Measurements from ENCODE around the gene ASCL1. TPM values are rescaled to one million over a fixed set of nuclear protein-coding genes. Genes with fewer than 3 reads are reported as not detected.

Gene ASCL1
- total RNA-seq, 1 experiment from 2014 or later: 0.07 TPM

- CTCF ChIA-PET: interaction anchor here (0.6 to 1.2 kb wide), 7 partner anchors 16 to 555 kb away, joined by 3 to 4 read pairs (median 3); no protein-coding TSS in a partner anchor
- Mint-ChIP-seq H3K27ac (no peak overlapping the region), H3K4me3 (no peak overlapping the region), H3K9me3 (peaks cover 29% of the 10 kb centered on the region), H3K4me1 (no peaks in the 10 kb centered on the region), H3K27me3 (ENCODE audit: low read depth) (no peaks in the 10 kb centered on the region), H3K36me3 (peaks cover 13% of the 10 kb centered on the region)
- DNase-seq (ENCODE audit: low spot score) (no peak), ATAC-seq (no peak)
- TF ChIP-seq ZSCAN18 (CRISPR knock-in tag; IDR thresholded peaks at IDR 0.05) (no peak), SP1 (CRISPR knock-in tag; conservative IDR thresholded peaks at IDR 0.05) (no peak), NFE2L1 (CRISPR knock-in tag; IDR thresholded peaks at IDR 0.05) (no peak)
- POLR2A ChIA-PET: no interaction called here
These were observed 35.2 kb downstream of the ASCL1 start for GRCh38 chr12:102992720-102993119.

DNA sequence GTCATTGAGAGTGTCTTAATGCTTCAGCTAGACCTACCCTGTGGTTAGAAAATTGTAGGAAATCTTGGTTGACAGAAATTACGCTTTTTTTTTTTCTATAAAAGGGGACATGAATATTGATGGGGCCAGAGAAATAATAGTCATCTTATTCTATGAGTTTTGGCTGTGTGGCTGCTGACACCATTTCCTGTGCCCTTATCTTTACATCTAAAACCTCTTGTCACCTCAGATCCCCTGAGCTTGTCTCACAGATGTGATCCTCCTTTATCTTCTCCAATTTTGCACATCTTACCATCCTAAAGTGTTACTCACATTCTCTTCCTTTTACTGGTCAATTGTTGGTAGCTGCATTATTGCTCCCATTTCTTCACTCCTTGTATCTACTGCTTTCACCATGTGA, 36.1 kb downstream of the ASCL1 start:
- ChIA-PET POLR2A (no interaction called here), CTCF (no interaction called here)
- Mint-ChIP-seq H3K9me3 (peaks cover 33% of the 10 kb centered on the region), H3K4me3 (no peak overlapping the region), H3K27ac (no peak overlapping the region), H3K4me1 (no peaks in the 10 kb centered on the region), H3K36me3 (peaks cover 21% of the 10 kb centered on the region), H3K27me3 (ENCODE audit: low read depth) (no peaks in the 10 kb centered on the region; the same call in 1 of the 2 replicates)
- ATAC-seq (no peak), DNase-seq (ENCODE audit: low spot score) (no peak)
- TF ChIP-seq, protein P1, sequence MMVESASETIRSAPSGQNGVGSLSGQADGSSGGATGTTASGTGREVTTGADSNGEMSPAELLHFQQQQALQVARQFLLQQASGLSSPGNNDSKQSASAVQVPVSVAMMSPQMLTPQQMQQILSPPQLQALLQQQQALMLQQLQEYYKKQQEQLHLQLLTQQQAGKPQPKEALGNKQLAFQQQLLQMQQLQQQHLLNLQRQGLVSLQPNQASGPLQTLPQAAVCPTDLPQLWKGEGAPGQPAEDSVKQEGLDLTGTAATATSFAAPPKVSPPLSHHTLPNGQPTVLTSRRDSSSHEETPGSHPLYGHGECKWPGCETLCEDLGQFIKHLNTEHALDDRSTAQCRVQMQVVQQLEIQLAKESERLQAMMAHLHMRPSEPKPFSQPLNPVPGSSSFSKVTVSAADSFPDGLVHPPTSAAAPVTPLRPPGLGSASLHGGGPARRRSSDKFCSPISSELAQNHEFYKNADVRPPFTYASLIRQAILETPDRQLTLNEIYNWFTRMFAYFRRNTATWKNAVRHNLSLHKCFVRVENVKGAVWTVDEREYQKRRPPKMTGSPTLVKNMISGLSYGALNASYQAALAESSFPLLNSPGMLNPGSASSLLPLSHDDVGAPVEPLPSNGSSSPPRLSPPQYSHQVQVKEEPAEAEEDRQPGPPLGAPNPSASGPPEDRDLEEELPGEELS (CRISPR knock-in tag; IDR thresholded peaks at IDR 0.05): no peak
- TF ChIP-seq USF1 (CRISPR knock-in tag; IDR thresholded peaks at IDR 0.05) (no peak), SMAD3 (CRISPR knock-in tag; IDR thresholded peaks at IDR 0.05; ENCODE audit: borderline replicate concordance) (no peak), EMX1 (CRISPR knock-in tag; IDR thresholded peaks at IDR 0.05) (no peak), CBFB (CRISPR knock-in tag; IDR thresholded peaks at IDR 0.05; ENCODE audit: low read depth) (no peak), GRHL2 (CRISPR knock-in tag; IDR thresholded peaks at IDR 0.05; ENCODE audit: insufficient replicate concordance, severe bottlenecking) (no peak), ESRRA (CRISPR knock-in tag; IDR thresholded peaks at IDR 0.05; ENCODE audit: borderline replicate concordance) (no peak), ERG (CRISPR knock-in tag; IDR thresholded peaks at IDR 0.05) (no peak), NFATC4 (CRISPR knock-in tag; IDR thresholded peaks at IDR 0.05) (no peak)
- TF ChIP-seq, protein P2, sequence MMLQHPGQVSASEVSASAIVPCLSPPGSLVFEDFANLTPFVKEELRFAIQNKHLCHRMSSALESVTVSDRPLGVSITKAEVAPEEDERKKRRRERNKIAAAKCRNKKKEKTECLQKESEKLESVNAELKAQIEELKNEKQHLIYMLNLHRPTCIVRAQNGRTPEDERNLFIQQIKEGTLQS (CRISPR knock-in tag; conservative IDR thresholded peaks at IDR 0.05): no peak
- TF ChIP-seq, protein P3, sequence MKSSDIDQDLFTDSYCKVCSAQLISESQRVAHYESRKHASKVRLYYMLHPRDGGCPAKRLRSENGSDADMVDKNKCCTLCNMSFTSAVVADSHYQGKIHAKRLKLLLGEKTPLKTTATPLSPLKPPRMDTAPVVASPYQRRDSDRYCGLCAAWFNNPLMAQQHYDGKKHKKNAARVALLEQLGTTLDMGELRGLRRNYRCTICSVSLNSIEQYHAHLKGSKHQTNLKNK (CRISPR knock-in tag; IDR thresholded peaks at IDR 0.05): no peak

- DNase-seq (ENCODE audit: low spot score) (no peak), ATAC-seq (no peak)
- Mint-ChIP-seq H3K4me1 (no peaks in the 10 kb centered on the region), H3K36me3 (peaks cover 34% of the 10 kb centered on the region), H3K27ac (no peak overlapping the region), H3K9me3 (peaks cover 38% of the 10 kb centered on the region), H3K4me3 (no peak overlapping the region), H3K27me3 (ENCODE audit: low read depth) (no peaks in the 10 kb centered on the region; the same call in 1 of the 2 replicates)
- TF ChIP-seq FOXJ3 (CRISPR knock-in tag; IDR thresholded peaks at IDR 0.05; ENCODE audit: borderline replicate concordance) (no peak), SMAD4 (CRISPR knock-in tag; IDR thresholded peaks at IDR 0.05) (no peak), ETV6 (CRISPR knock-in tag; IDR thresholded peaks at IDR 0.05) (no peak), CREM (CRISPR knock-in tag; IDR thresholded peaks at IDR 0.05) (no peak), USF1 (CRISPR knock-in tag; IDR thresholded peaks at IDR 0.05) (no peak), ZNF423 (CRISPR knock-in tag; IDR thresholded peaks at IDR 0.05) (no peak), E2F4 (CRISPR knock-in tag; IDR thresholded peaks at IDR 0.05; ENCODE audit: borderline replicate concordance, low read depth) (no peak)
- ChIA-PET POLR2A (no interaction called here), CTCF (no interaction called here)
These were observed 37.9 kb downstream of the ASCL1 start for GRCh38 chr12:102995372-102995771.
